Esophagus muscularis mucosa (tissue), 4 donors: ENCODE measurements around the gene CCT7. TPM values are rescaled to one million over a fixed set of nuclear protein-coding genes. Genes with fewer than 3 reads are reported as not detected.

Experiments
- DNase-seq: peaks from one replicate; pipeline ENCODE4 v3.0.0-alpha.2; 2017; ENCODE audit errors: extremely low spot score
- H3K27ac ChIP-seq, 4 donors: fragments of 200-600 bp; sonication (generic); replicated peaks in 1 of 4; 1 replicate in 3 of 4; 2 replicates in 1 of 4; pipeline ENCODE4 v1.5.1; 2016 to 2019; ENCODE audit warnings: mild to moderate bottlenecking in 1 of 4
- H3K27me3 ChIP-seq, 4 donors: fragments of 200-600 bp; sonication (generic); one replicate each; pipeline versions ENCODE4 v1.5.1 to v1.6.0; 2016 to 2019
- H3K36me3 ChIP-seq, 4 donors: fragments of 200-600 bp; sonication (generic); one replicate each; pipeline ENCODE4 v1.5.1; 2016 to 2019
- H3K4me1 ChIP-seq, 4 donors: fragments of 200-600 bp; sonication (generic); one replicate each; pipeline ENCODE4 v1.5.1; 2016 to 2019
- H3K4me3 ChIP-seq, 4 donors: fragments of 200-600 bp; sonication (generic); 1 replicate in 2 of 4; 2 replicates in 2 of 4; pipeline ENCODE4 v1.5.1; 2016 to 2019; ENCODE audit warnings: mild to moderate bottlenecking in 4 of 4, moderate library complexity in 1 of 4
- H3K9me3 ChIP-seq, 4 donors: fragments of 200-600 bp; sonication (generic); 1 replicate in 3 of 4; 2 replicates in 1 of 4; pipeline ENCODE4 v1.5.1; 2016 to 2019
- EP300 ChIP-seq: sonication (generic); formaldehyde crosslinking; IDR thresholded peaks from one replicate; pipeline ENCODE4 v1.6.1; 2017; ENCODE audit warnings: antibody characterized with exemption
- POLR2A ChIP-seq: fragments of 450-650 bp; IDR thresholded peaks from one replicate; pipeline ENCODE4 v1.6.1; 2017; ENCODE audit warnings: antibody characterized with exemption, moderate library complexity, mild to moderate bottlenecking, low read depth
- POLR2AphosphoS5 ChIP-seq, 2 donors: sonication (generic); formaldehyde crosslinking; IDR thresholded peaks; one replicate each; pipeline ENCODE4 v1.6.1; 2017; ENCODE audit warnings: antibody characterized with exemption in 2 of 2
- WGBS: methylation state at CpG from one replicate; pipeline ENCODE4 v1.1.5; 2018; 5-methylcytosine and 5-hydroxymethylcytosine counted together
- intact Hi-C: fragments of 100-400 bp; cut with DNase I; formaldehyde crosslinking; loops from one replicate; pipeline ENCODE4 v1.15.1; 2023
- total RNA-seq, 4 donors: library from RNA; depleted of rRNA; stranded (reverse); fragments of >200 nt; gene quantifications; one replicate each; pipeline versions ENCODE4 v1.1.0 to v1.2.1, GENCODE V29; 2016
- TF ChIP-seq, protein P1 (sequence below), 3 experiments: fragments of 200-600 bp in 2 of 3; fragments of 450-650 bp in 1 of 3; sonication (generic) in 2 of 3; IDR thresholded peaks; one replicate each; pipeline ENCODE4 v1.5.1; 2017 to 2019; ENCODE audit warnings: antibody characterized with exemption in 3 of 3, mild to moderate bottlenecking in 2 of 3, moderate library complexity in 1 of 3

The CCT7 gene
- total RNA-seq, 4 donors from 2014 or later, result 193 to 244 (median 222) TPM

DNA sequence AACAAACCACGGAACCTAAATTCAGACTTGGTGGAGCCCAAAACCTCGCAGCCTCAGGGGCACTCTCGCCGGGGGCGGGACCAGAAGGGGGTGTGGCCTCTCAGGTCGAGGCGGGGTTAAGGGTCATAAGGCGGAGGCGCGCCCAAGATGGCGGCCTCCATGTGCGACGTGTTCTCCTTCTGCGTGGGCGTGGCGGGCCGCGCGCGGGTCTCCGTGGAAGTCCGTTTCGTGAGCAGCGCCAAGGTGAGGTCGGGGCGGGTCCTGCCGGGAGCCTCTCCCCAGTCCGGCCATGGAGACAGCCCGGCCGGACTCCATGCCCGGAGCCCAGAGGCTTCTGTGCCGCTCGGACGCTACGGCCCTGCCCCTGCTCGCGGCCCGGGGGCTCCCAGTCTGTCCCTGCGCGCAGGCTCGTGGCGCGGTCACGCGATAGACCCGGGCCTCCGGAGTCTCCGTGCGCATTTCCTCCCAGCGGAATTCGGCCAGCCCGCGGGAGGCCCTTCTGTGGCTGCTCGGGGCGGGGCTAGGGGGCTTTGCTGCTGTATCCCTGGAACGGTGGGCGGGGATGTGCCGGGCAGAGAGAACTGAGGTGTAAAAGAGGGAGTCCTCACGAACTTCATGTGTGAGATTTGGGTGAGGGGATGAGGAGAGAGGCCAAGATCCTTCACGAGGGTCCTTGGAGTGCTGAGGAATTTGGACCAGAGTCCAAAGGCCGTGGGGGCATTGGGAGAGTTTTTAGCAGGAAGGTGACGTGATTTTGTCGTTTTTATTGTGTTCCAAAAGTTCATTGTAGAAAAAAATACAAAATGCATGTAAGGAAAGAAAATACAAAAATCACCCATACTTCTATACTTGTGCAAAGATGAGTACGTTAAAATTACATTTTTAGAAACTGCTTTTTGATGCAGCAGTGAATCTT, 19.7 kb upstream of the CCT7 start, which contains the start of gene SMYD5:
SMYD5 (plus strand) TSS at position 126 of the 916 bp plus-strand sequence; CDS start at position 148, 22 bp downstream.
- Histone ChIP-seq H3K4me1 (peaks cover 4 to 35% (median 27%) of the 10 kb centered on the region in 4 donors), H3K27me3 (no peaks in the 10 kb centered on the region), H3K27ac (peak within 1 kb of the TSS; percentile 53 to 81 (median 68)), H3K36me3 (peaks cover 0 to 11% (median 9%) of the 10 kb centered on the region in 4 donors), H3K4me3 (peak within 1 kb of the TSS; percentile 75 to 99 (median 90)), H3K9me3 (no peaks in the 10 kb centered on the region)
- peak; percentile 96 for DNase-seq
- TF ChIP-seq POLR2AphosphoS5 (IDR thresholded peaks at IDR 0.05) (peak; percentile 60 to 82), EP300 (no peak), POLR2A (no peak)
- TF ChIP-seq, protein P1, sequence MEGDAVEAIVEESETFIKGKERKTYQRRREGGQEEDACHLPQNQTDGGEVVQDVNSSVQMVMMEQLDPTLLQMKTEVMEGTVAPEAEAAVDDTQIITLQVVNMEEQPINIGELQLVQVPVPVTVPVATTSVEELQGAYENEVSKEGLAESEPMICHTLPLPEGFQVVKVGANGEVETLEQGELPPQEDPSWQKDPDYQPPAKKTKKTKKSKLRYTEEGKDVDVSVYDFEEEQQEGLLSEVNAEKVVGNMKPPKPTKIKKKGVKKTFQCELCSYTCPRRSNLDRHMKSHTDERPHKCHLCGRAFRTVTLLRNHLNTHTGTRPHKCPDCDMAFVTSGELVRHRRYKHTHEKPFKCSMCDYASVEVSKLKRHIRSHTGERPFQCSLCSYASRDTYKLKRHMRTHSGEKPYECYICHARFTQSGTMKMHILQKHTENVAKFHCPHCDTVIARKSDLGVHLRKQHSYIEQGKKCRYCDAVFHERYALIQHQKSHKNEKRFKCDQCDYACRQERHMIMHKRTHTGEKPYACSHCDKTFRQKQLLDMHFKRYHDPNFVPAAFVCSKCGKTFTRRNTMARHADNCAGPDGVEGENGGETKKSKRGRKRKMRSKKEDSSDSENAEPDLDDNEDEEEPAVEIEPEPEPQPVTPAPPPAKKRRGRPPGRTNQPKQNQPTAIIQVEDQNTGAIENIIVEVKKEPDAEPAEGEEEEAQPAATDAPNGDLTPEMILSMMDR (IDR thresholded peaks at IDR 0.05), result no peak
- 1% methylated on average over 31 of the region's 64 CpGs for WGBS
- intact Hi-C loops, result loop anchor here (10.0 kb wide), 1 partner anchor 170 kb away; the partner anchor contains the start of gene ALMS1

GRCh38 chr2:73215254-73215653, 18.9 kb upstream of the CCT7 start:
- 76% methylated on average over 4 of the region's 4 CpGs for WGBS
- H3K27ac ChIP-seq, result peak overlapping the region in 1 of 4 donors; percentile 81
- H3K36me3 ChIP-seq, result peaks cover 0 to 20% (median 15%) of the 10 kb centered on the region in 4 donors
- no peaks in the 10 kb centered on the region for H3K9me3 ChIP-seq
- no peak overlapping the region for H3K4me3 ChIP-seq
- intact Hi-C loops, result loop anchor here (10.0 kb wide), 1 partner anchor 170 kb away; the partner anchor contains the start of gene ALMS1
- no peak for DNase-seq
- H3K27me3 ChIP-seq, result no peaks in the 10 kb centered on the region
- no peak for TF ChIP-seq POLR2AphosphoS5 (IDR thresholded peaks at IDR 0.05)
- TF ChIP-seq EP300, result no peak
- TF ChIP-seq POLR2A, result no peak
- TF ChIP-seq, protein P1 (IDR thresholded peaks at IDR 0.05), result no peak
- peaks cover 4 to 35% (median 27%) of the 10 kb centered on the region in 4 donors for H3K4me1 ChIP-seq

DNA sequence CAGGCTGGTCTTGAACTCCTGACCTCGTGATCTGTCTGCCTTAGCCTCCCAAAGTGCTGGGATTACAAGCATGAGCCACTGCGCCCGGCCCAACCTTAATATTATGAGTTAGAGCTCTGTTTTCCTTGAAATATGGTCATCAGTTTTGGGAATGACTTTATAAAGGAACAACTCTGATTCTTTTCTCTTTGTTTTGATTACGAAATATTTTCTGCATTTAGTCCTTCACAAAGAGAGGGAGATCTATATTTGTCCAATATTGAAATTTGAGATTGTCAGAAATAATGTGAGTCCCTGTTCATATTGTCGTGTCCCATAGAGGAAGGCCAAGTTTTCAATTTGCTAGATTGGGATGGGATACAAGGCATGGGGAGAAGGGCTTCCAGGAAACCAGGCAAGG, 16.9 kb upstream of the CCT7 start:
- no peak overlapping the region for H3K4me3 ChIP-seq
- H3K36me3 ChIP-seq, result peaks cover 5 to 39% (median 34%) of the 10 kb centered on the region in 4 donors
- no peaks in the 10 kb centered on the region for H3K27me3 ChIP-seq
- peaks cover 4 to 32% (median 25%) of the 10 kb centered on the region in 4 donors for H3K4me1 ChIP-seq
- H3K27ac ChIP-seq, result no peak overlapping the region
- 92% methylated on average over 5 of the region's 5 CpGs for WGBS
- DNase-seq, result no peak
- intact Hi-C loops, result loop anchor here (10.0 kb wide), 1 partner anchor 168 kb away; the partner anchor contains the start of gene ALMS1
- H3K9me3 ChIP-seq, result no peaks in the 10 kb centered on the region
- TF ChIP-seq EP300 (no peak), POLR2A (no peak), POLR2AphosphoS5 (IDR thresholded peaks at IDR 0.05) (no peak)
- TF ChIP-seq, protein P1 (IDR thresholded peaks at IDR 0.05), result no peak

DNA sequence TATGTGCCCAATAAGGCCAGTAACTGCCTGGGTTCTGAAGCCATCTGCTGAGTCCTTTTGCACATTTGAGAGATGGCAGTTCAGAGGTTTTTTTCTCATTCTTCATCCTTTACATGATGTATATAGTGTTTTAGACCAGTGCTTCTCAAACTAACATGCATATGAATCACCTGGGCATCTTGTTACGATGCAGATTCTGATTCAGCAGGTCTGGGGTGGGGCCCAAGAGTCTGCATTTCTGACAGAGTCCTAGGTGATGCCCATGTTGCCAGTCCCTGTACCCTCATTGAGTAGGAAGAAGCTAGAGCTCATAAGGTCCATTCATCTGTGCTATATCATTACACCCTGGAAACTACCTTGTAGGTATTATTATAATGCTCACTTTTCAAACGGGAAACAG, 16.3 kb upstream of the CCT7 start:
- DNase-seq, result no peak
- WGBS, result 92% methylated on average over 2 of the region's 2 CpGs
- Histone ChIP-seq H3K4me1 (peaks cover 4 to 25% (median 19%) of the 10 kb centered on the region in 4 donors), H3K4me3 (no peak overlapping the region), H3K27me3 (no peaks in the 10 kb centered on the region), H3K27ac (no peak overlapping the region), H3K9me3 (no peaks in the 10 kb centered on the region), H3K36me3 (peaks cover 5 to 46% (median 41%) of the 10 kb centered on the region in 4 donors)
- TF ChIP-seq POLR2A (no peak), EP300 (no peak), POLR2AphosphoS5 (IDR thresholded peaks at IDR 0.05) (no peak)
- TF ChIP-seq, protein P1 (IDR thresholded peaks at IDR 0.05), result no peak
- intact Hi-C loops, result loop anchor here (10.0 kb wide), 1 partner anchor 167 kb away; the partner anchor contains the start of gene ALMS1
